GM18526 (cell line): ENCODE measurements around the gene DUSP6.

Source experiments
- POLR2A ChIP-seq: IDR thresholded peaks from 3 replicates; pipeline ENCODE4 v1.6.1; 2011; ENCODE audit not compliant: insufficient read length; ENCODE audit errors: extremely low read depth

DUSP6 gene

DNA sequence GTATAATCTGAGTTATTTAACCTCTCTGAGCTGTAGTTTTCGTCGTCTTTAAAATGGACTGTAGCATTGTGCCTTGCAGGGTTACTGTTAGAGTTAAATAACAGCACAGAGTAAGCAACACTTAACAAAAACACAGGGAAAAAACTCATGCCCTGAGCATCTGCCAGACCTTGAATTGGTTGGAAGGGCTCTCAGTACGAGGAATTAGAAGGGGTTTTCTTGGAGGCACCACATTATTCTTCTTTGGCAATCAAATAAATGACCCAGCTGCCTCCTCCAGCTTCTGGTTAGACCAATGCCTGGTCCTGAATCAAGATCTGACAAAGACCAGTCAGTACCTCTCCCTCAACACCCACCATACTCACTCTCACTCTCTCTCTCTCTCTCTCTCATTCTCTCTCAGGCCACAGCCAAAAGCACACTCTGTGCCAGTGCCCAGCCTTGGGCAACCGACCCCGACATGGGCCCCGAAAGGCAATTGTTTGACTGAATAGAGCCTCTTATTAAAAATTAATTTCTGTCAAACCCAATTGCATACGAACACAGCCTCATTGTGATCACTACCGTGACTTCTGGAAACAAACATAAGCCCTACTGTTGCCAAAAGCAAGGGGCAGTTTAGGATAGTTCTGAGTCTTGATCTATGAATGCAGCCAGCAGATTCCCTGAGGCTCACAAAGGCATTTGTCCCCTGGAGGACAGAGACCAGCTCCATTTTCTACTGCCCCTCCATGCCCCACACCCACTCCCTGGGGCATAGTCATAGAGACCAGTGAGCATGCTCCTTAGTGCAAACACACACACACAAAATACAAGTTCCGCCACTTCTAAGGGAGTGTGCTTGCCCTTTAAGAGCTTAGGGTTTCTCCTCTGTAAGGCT, 23.9 kb downstream of the DUSP6 start:
- TF ChIP-seq POLR2A = no peak

DNA sequence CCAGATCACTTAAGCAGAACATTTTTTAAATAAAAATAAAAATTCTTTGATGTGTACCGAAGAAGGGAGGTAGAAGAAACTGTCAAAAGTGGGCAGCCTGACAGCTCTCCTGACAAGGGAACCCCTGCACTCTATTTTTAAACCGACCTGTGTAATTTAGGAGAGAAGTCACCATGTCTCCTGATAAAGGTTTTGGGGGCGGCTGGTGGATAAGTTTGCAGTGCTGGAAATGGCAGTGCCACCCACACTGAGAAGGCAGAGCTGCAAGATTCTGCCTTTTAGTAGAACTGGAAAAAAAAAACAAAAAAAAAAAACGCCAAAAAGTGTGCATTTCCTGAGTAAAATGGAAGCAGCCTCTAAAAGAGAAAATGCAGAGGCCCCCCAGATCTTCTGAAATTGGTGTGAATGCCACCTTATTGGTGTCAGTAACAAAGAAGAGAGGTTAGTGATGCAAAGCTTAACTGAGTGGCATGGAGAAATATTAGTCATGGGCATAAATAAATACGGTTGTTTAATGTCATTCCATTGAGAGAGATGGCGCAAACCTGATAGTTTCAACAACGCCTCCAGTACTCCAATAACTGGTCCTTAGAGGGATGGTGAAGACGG, 24.7 kb downstream of the DUSP6 start:
- TF ChIP-seq POLR2A = no peak

DNA sequence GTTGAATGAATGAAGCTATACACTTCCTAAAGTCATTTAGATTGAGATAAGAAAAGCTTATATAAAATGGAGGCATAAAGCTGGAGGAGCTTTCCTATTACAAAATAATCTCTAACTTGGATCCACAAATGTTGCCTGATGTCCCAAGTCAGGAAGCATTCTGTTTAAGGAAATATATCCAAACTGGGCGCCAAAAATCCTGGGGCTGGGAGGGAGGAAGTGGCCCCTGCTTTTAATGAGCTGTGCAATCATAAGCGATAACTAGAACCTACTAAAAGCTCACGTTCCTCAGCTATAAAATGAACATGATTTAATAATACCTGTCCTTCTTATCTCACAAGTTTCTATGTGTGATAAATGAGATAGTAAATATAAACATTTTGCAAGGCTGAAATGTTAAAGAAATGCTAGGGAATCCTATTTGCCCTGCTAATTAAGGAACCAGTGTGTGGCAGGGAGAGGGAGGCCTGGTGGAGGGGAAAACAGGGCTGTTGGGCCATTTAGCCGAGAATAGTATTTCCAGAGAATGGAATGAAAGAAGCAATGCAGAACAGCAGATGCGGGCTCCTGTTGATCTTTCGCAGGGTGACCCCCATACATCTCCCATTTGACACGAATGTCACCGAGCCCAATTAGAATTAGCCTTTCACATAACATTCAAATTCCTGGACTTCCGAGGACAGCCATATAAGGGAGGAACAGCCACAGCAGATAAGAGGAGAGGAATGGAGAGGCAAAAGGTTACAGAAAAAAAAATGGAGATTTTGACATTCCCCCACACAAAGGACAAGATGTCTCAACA, 25.9 kb downstream of the DUSP6 start:
- no peak for TF ChIP-seq POLR2A

DNA sequence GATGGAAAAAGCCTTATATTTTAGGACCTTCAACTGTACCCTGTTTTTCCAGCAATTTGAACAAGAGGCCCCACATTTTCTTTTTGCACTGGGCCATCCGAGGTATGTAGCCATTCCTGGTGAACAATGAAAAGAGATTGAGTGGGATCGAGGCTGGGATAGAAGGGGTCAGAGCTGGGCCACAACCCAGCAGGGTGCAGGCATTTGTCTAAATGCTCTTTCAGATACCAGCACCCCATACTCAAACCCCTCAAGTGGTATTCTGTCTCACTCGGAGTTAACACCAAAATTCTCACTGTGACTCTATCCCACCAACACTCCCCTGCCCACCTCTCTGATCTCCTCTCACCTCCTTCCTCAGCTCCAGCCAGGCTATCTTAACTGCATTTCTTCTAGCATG, 26.8 kb downstream of the DUSP6 start:
- no peak for TF ChIP-seq POLR2A

DNA sequence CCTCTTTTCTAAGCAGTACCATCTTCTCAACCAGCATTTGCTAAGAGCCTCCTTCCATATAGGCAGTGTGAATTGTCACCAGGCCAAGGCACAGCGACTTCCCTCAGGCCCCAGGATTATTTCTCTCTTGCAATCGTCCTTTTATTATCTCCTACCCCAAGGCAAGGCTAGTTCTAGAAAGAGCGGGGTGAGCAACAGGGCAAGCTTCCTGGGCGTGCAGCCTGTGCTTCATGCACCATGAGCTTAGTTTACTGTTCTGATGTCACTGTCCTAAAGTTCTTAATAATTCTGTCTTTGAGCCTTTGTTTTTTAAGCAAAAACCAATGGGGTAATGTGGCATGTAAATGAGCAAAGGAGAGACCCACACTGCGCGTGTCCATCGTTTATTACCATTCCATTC, 27.9 kb downstream of the DUSP6 start:
- no peak for TF ChIP-seq POLR2A

DNA sequence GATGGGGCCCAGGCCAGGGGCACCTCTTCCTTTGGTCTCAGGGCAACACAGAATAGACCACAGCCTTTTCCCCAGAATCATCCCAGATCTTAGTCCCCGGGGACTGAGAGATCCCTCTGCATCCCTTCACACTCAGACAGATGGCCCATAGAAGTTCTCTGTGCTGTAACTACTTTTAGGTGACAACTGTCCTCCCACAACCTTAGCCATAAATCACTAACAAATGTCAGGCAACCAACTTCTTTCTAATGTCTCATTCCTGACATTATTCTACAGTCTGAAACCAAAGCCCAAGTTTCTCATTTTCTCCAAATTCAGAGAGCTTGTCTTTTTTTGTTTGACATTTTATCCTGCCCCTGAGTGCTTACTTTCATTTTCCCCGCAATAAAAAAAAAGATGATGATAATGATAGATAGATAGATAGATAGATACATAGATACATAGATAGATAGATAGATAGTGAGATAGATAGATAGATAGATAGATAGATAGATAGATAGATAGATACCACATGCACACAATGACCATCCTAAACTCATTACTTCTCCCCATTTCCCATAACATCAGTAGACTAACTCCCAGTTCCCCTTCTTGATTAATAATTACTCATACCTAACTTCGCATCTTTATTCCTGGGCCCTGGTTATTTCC, 28.6 kb downstream of the DUSP6 start:
- no peak for TF ChIP-seq POLR2A

DNA sequence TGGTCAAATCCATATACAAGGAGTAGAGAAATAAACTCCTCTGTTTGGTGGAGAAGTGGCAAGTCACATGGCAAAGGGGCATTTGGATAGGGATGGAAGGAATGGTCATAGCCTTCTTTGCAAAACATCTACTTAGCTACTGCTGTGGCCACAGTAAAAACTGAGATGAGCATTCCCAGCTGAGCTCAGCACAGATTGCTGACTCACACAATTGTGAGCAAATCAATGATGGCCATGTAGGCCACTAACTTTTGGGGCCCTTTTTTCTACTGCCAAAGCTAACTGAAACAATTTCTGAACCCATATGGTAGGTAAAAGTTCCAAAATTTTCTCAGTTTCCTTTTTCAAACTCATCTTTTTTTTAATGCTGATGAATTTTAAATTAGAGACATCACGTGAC, 31.6 kb downstream of the DUSP6 start:
- TF ChIP-seq POLR2A = no peak

DNA sequence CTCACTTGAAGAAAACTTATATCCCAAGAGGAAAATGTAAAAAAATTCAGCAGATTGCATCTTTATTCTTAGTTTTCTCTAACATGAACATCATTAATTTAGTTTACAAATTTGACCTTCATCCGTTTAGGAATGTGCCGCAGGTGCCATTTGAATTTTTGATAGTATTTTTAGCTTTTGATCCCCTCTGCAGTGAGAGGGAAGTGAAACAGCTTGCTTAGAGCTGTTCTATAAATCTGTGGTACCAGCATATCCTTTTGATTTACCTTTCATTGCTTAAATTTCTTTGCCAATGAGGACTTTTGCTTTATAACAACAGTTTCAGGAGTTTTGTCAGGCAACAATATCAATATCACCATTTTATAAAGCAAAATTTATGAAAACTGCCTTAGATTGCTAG, 32.7 kb downstream of the DUSP6 start:
- no peak for TF ChIP-seq POLR2A

DNA sequence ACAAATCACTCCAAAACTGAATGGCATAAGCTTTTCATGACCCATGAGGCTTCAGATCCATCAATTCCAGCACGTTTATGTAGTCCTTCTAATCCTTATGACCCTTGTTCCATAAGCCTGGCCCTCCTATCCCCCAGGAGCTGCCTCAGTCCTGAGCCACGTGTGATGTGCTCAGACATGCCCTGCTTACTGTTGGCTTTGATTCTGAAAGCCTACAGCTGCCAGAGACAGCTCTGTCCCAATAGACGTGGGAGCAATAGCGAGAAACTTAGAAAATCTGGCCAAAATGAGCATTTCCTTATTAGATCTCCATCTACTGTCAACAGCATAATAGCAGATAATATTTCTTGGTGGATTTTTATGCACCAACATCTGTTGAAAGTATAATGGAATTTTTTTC, 33.2 kb downstream of the DUSP6 start:
- TF ChIP-seq POLR2A = no peak

DNA sequence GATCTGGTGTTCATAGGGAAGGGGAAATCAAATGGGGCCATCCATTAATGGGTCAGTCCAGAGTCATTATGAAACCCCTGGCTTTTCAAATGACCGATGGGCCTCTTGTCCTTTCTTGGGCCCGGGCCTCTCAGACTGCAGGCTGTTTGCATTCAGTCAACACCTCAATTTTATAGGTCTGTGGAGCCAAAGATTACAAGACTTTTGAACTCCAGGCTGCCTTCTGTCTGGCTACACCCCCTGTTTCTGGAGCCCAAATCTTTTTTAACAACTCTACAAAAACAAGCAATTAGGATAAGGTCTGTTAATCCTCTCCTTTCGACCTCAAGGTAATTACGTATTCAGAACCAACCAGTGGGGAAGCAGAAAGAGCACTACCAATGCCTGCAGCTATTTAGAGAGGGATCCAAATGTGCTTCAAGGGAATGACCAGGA, 35.6 kb downstream of the DUSP6 start:
- no peak for TF ChIP-seq POLR2A

DNA sequence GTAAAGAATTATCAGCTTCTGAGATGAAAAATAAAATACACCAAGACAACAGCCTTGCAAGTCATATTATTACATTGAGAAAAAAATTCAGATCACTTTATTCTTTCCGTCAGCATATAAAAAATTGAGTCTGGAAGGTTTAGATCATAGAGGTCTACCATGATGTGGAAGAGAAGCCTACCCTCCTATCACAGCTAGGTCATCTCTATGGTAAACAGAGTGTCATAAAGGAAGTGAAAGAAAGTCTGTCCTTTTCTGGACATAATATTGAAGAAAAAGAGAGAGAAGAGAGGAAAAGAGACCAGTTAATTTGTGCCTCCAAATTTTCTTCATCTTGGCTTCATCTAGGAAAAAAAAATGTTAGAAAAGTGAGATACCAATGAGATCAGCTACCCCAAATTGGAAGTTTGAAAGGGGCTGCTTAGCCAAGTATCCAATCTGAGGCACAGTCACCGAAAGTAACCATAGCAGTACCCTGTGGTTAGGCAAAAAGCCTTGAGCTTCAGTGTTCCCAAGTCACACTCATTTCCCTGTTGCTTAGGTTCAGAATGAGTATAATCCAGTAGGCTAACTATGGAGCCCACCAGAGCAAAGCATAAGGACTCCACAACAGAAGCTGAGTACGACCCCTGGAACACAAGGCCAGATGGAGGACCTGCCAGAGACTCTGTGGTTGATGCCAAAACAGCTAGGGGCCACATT, 38.1 kb downstream of the DUSP6 start:
- no peak for TF ChIP-seq POLR2A

DNA sequence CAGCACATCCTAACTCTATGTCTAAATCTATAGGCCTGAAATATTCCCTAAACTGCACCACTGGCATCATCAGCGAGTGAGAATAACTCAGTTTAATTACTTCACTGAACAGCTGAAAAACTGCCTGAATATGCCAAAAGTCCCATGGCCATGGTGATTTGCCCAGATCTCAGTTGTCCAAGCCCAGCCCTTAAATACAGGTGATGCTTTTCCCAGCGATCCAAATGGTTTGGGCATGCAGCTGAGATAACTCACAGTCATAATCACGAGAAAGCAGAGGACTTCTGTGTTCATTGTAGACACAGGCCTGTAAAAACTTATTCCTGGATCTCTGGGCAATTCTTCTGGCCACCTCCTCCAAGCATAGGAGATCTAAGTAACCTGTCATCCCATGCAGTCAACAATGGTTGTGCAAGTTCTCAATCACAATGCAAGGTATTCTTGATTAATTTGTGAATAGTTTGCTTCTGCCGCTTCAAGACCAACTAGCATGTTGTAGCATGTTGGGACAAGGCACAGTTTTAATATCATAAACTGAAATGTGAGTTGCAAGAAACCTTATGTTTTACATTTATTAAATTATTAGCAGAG, 40.5 kb downstream of the DUSP6 start:
- no peak for TF ChIP-seq POLR2A

DNA sequence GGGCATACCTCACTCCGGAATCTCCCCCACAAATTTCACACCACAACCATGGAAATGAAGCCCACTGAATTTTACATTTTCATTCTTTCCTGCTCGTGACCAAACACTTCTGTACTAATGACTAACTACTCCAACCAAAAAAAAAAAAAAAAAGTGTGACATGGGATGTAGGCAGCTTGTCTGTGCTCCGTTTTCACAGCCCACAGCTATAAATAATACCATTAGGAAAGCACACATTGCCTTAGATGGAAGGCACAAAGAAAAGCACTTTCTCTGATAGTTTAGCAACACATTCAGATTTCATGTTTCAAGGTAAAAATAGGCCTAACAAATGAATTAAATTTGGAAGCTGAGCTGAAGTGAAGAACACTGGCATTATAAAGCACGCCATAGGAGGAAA, 42.5 kb downstream of the DUSP6 start:
- no peak for TF ChIP-seq POLR2A

DNA sequence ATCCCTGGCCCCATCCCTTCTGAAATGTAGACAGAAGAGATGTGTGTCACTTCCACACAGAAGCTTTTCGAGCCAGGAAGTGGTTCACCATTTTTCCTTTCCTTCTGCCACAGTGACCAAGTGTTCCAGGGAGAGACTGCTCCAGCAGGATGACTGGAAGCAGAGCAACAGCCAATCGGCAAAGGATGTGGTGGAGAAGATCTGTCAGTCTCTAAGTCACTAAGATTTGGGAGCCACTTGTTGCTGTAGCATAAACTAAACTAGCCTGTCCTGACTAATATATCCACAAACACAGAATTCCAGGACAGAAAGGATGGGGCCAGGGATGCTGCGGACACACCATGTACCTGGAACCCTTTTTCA, 42.9 kb downstream of the DUSP6 start:
- no peak for TF ChIP-seq POLR2A

DNA sequence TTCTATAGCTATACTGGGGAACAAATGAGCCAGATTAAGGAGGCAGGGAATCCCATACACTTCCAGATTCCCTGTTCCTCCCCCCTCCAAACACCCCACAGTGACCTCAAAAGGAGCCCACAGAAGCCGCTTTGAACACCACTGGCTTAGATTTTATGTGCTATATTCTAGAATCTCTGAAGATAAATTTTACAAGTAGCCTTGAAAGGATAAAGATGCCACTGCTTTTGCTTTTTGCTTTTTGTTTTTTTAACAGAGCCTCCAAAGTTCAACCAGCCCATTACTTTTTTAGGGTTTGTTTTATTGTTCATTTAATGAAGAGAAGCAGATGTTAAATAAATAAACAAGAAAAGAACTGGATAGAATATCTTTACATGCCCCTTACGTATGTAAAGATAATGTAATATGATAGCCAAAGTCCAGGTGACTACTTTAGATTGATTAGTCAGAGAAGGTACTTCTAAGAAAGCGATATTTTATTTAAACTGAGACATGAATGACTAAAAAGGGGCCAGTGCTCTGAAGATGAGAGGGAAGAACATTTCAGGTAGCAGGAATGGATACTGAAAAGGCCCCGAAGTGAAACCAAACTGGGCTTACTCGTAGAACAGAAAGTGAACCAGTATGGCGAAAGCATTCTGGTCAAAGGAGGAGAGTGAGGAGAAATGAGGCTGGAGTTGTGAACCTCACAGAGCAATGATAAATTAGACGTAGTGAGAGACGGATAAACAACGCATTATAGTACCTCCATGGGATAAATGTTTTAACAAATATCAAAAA, 44.6 kb downstream of the DUSP6 start:
- TF ChIP-seq POLR2A = no peak
